A549 (cell line): ENCODE results near the gene F8. TPM values are rescaled to one million over a fixed set of nuclear protein-coding genes. Genes with fewer than 3 reads are reported as not detected.

Experiments used
- BHLHE40 ChIP-seq: IDR thresholded peaks from 2 replicates; pipeline ENCODE4 v1.6.1; 2012; ENCODE audit warnings: low read depth, low read length, inconsistent platforms
- CBX2 ChIP-seq: fragments of 200-600 bp; sonication (generic); IDR thresholded peaks from 2 replicates; pipeline ENCODE4 v1.6.1; 2016; ENCODE audit warnings: low read depth, mild to moderate bottlenecking, borderline replicate concordance
- CBX8 ChIP-seq: fragments of 200-600 bp; sonication (generic); IDR thresholded peaks from 2 replicates; pipeline ENCODE4 v1.6.1; 2016
- CEBPB ChIP-seq, 2 experiments: fragments of >200 bp in 1 of 2; sonication (Bioruptor Twin) in 1 of 2; formaldehyde crosslinking in 1 of 2; IDR thresholded peaks; 2 replicates each; pipeline ENCODE4 v1.6.1; 2012 to 2016
- CHD2 ChIP-seq: fragments of 150-350 bp; IDR thresholded peaks from 2 replicates; pipeline ENCODE4 v1.6.1; 2014; ENCODE audit warnings: low read length; ENCODE audit not compliant: partially characterized antibody
- EHMT2 ChIP-seq: fragments of 200-600 bp; sonication (generic); IDR thresholded peaks from 2 replicates; pipeline ENCODE4 v1.6.1; 2016; ENCODE audit warnings: antibody characterized with exemption, low read depth, mild to moderate bottlenecking, moderate library complexity
- FOSB ChIP-seq: fragments of 250-450 bp; sonication (Bioruptor Pico); IDR thresholded peaks from 2 replicates; pipeline ENCODE4 v1.5.0; 2020; ENCODE audit warnings: mild to moderate bottlenecking, moderate library complexity
- HEYL ChIP-seq: fragments of 250-450 bp; sonication (Bioruptor Pico); IDR thresholded peaks from 2 replicates; pipeline ENCODE4 v1.8.0; 2021; ENCODE audit warnings: mild to moderate bottlenecking, moderate library complexity
- HOXA7 ChIP-seq: fragments of 250-450 bp; sonication (Bioruptor Pico); IDR thresholded peaks from 2 replicates; pipeline ENCODE4 v1.5.0; 2020; ENCODE audit warnings: mild to moderate bottlenecking, moderate library complexity
- HOXB13 ChIP-seq: fragments of 250-450 bp; sonication (Bioruptor Pico); IDR thresholded peaks from 2 replicates; pipeline ENCODE4 v1.5.0; 2020; ENCODE audit warnings: low read depth, mild to moderate bottlenecking, moderate library complexity
- JUN ChIP-seq, 2 experiments: fragments of >200 bp; sonication (Bioruptor Twin); formaldehyde crosslinking; IDR thresholded peaks; 2 replicates in 1 of 2; 3 replicates in 1 of 2; pipeline ENCODE4 v1.6.1; 2016 to 2017
- JUNB ChIP-seq: fragments of >200 bp; sonication (Bioruptor Twin); formaldehyde crosslinking; IDR thresholded peaks from 2 replicates; pipeline ENCODE4 v1.6.1; 2016
- KDM1A ChIP-seq: fragments of 200-600 bp; sonication (generic); IDR thresholded peaks from 2 replicates; pipeline ENCODE4 v1.6.1; 2016; ENCODE audit warnings: low read depth, mild to moderate bottlenecking
- KDM5A ChIP-seq: fragments of 200-600 bp; sonication (generic); IDR thresholded peaks from 2 replicates; pipeline ENCODE4 v1.6.1; 2016; ENCODE audit warnings: antibody characterized with exemption, mild to moderate bottlenecking
- MAFK ChIP-seq: fragments of 450-650 bp; IDR thresholded peaks from 2 replicates; pipeline ENCODE4 v1.6.1; 2014; ENCODE audit not compliant: partially characterized antibody
- MAZ ChIP-seq: fragments of 150-350 bp; IDR thresholded peaks from 2 replicates; pipeline ENCODE4 v1.6.1; 2014; ENCODE audit warnings: antibody characterized with exemption, low read depth, low read length, borderline replicate concordance
- MYC ChIP-seq: IDR thresholded peaks from 2 replicates; pipeline ENCODE4 v1.6.1; 2012; ENCODE audit warnings: mild to moderate bottlenecking, inconsistent platforms, low read length, improper control_type of control experiment, borderline replicate concordance
- NR3C1 ChIP-seq: fragments of >200 bp; sonication (Bioruptor Twin); formaldehyde crosslinking; IDR thresholded peaks from 3 replicates; pipeline ENCODE4 v1.6.1; 2017
- PHF8 ChIP-seq: fragments of 200-600 bp; sonication (generic); IDR thresholded peaks from 2 replicates; pipeline ENCODE4 v1.6.1; 2016; ENCODE audit warnings: low read depth, mild to moderate bottlenecking, antibody characterized with exemption, moderate library complexity, borderline replicate concordance
- POLR2AphosphoS2 ChIP-seq: conservative IDR thresholded peaks from 2 replicates; pipeline ENCODE4 v1.6.1; 2012; ENCODE audit warnings: low read length, improper control_type of control experiment, inconsistent platforms
- RAD21 ChIP-seq, 2 experiments: fragments of >200 bp in 1 of 2; sonication (Bioruptor Twin) in 1 of 2; formaldehyde crosslinking in 1 of 2; IDR thresholded peaks in 1 of 2; conservative IDR thresholded peaks in 1 of 2; 2 replicates in 1 of 2; 3 replicates in 1 of 2; pipeline ENCODE4 v1.6.1; 2012 to 2018; ENCODE audit warnings: inconsistent platforms in 1 of 2
- RCOR1 ChIP-seq: fragments of 150-350 bp; IDR thresholded peaks from 2 replicates; pipeline ENCODE4 v1.6.1; 2014; ENCODE audit warnings: antibody characterized with exemption, low read length, low read depth
- RFX5 ChIP-seq: fragments of 450-650 bp; IDR thresholded peaks from 2 replicates; pipeline ENCODE4 v1.7.1; 2014; ENCODE audit warnings: antibody characterized with exemption, mild to moderate bottlenecking, moderate library complexity
- SMC3 ChIP-seq: fragments of >200 bp; sonication (Bioruptor Twin); formaldehyde crosslinking; IDR thresholded peaks from 3 replicates; pipeline ENCODE4 v1.6.1; 2018; ENCODE audit warnings: inconsistent platforms
- SREBF2 ChIP-seq: fragments of 450-650 bp; IDR thresholded peaks from 2 replicates; pipeline ENCODE4 v1.6.1; 2014; ENCODE audit warnings: mild to moderate bottlenecking, moderate library complexity
- ZNF302 ChIP-seq: fragments of 250-450 bp; sonication (Bioruptor Pico); IDR thresholded peaks from 2 replicates; pipeline ENCODE4 v1.9.0; 2021; ENCODE audit warnings: inconsistent platforms, mild to moderate bottlenecking, moderate library complexity
- ZSCAN20 ChIP-seq: fragments of 250-450 bp; sonication (Bioruptor Pico); IDR thresholded peaks from 2 replicates; pipeline ENCODE4 v1.8.0; 2022; ENCODE audit warnings: mild to moderate bottlenecking, moderate library complexity
- polyA plus RNA-seq, 4 experiments: library from polyadenylated mRNA; depleted of rRNA in 3 of 4; stranded (reverse); fragments of >200 nt; fragmentation: RNase III in 1 of 4; extraction: RNeasy Plus Mini Kit Qiagen cat#74134 plus additional on column Dnase treatment in 1 of 4; gene quantifications; 2 replicates in 3 of 4; 3 replicates in 1 of 4; pipeline ENCODE4 v1.2.3, GENCODE V29; 2011 to 2017
- TF ChIP-seq, protein P1 (sequence below): fragments of 200-600 bp; sonication (generic); IDR thresholded peaks from 2 replicates; pipeline ENCODE4 v1.6.1; 2016; ENCODE audit warnings: antibody characterized with exemption, mild to moderate bottlenecking, moderate library complexity
- TF ChIP-seq, protein P2 (sequence below): fragments of 450-650 bp; IDR thresholded peaks from 2 replicates; pipeline ENCODE4 v1.6.1; 2014; ENCODE audit warnings: antibody characterized with exemption
- TF ChIP-seq, protein P3 (sequence below): fragments of >200 bp; sonication (Bioruptor Twin); formaldehyde crosslinking; IDR thresholded peaks from 3 replicates; pipeline ENCODE4 v1.6.1; 2016
- TF ChIP-seq, protein P4 (sequence below): IDR thresholded peaks from 2 replicates; pipeline ENCODE4 v1.6.1; 2012
- TF ChIP-seq, protein P5 (sequence below): fragments of 250-450 bp; sonication (Bioruptor Pico); IDR thresholded peaks from 2 replicates; pipeline ENCODE4 v1.5.0; 2021; ENCODE audit warnings: mild to moderate bottlenecking, moderate library complexity, borderline replicate concordance
- TF ChIP-seq, protein P6 (sequence below): fragments of 250-450 bp; sonication (Bioruptor Pico); IDR thresholded peaks from 2 replicates; pipeline ENCODE4 v1.5.0; 2020; ENCODE audit warnings: low read depth, mild to moderate bottlenecking, moderate library complexity

F8 gene
- polyA plus RNA-seq, 2 of the 4 experiments (the other 2 are of a cell fraction), result 4.3 to 6.9 TPM

DNA sequence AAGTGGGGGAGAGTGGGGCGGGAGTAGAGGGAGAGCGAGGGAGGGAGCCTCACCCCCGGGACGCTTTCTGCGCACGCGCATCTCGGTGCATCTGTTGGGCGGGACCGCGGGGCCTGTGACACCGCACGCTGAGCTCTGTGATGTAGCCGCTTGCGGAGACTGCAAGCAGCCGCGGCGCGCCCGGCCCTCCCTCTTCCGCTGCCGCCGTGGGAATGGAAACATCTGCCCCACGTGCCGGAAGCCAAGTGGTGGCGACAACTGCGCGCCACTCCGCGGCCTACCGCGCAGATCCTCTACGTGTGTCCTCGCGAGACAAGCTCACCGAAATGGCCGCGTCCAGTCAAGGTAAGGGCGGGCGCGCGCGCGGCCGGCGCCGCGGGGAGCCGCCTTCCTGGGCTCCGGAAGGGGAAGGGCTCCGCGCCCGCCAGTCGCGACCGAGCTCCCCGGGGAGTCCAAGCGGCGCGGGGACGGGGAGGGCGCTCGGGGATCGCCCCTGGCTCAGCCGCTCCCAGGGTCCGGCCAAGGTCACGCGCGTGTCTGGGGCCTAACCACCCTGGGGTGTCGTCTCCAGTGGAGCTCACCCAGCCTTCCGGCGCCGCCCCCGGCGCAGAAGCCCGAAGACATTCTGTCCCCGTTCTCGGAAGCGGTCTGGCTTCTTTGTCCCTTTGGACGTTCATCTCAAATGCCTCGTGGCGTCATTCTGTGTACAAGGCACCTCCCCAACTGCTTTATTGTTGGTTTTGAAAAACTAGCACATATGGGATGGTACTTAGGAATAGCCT, 4.4 kb upstream of the F8 start, which contains the start of gene FUNDC2 (continued):
- TF ChIP-seq SMC3 (no peak), JUN (IDR thresholded peaks at IDR 0.05) (peak in 1 of 2 experiments; percentile 88; a peak in 4 of 5 replicates), BHLHE40 (no peak; the same call in 1 of the 2 replicates), MAZ (no peak), RCOR1 (no peak), SREBF2 (no peak), CBX8 (no peak), CBX2 (no peak), FOSB (no peak), ZNF302 (CRISPR knock-in tag) (no peak), RFX5 (no peak), HOXA7 (CRISPR knock-in tag) (no peak), CEBPB (IDR thresholded peaks at IDR 0.05) (no peak), POLR2AphosphoS2 (no peak), JUNB (no peak), HOXB13 (no peak), EHMT2 (no peak), KDM1A (no peak), MYC (peak; percentile 44; the same call in 1 of the 2 replicates), CHD2 (peak; percentile 75), HEYL (CRISPR knock-in tag) (no peak), MAFK (no peak), NR3C1 (no peak), ZSCAN20 (no peak; the same call in 1 of the 2 replicates), RAD21 (conservative IDR thresholded peaks at IDR 0.05 in 1 of 2, IDR thresholded peaks at IDR 0.05 in 1 of 2) (no peak), KDM5A (no peak), PHF8 (peak; percentile 94; the same call in 1 of the 2 replicates)
- TF ChIP-seq, protein P1, sequence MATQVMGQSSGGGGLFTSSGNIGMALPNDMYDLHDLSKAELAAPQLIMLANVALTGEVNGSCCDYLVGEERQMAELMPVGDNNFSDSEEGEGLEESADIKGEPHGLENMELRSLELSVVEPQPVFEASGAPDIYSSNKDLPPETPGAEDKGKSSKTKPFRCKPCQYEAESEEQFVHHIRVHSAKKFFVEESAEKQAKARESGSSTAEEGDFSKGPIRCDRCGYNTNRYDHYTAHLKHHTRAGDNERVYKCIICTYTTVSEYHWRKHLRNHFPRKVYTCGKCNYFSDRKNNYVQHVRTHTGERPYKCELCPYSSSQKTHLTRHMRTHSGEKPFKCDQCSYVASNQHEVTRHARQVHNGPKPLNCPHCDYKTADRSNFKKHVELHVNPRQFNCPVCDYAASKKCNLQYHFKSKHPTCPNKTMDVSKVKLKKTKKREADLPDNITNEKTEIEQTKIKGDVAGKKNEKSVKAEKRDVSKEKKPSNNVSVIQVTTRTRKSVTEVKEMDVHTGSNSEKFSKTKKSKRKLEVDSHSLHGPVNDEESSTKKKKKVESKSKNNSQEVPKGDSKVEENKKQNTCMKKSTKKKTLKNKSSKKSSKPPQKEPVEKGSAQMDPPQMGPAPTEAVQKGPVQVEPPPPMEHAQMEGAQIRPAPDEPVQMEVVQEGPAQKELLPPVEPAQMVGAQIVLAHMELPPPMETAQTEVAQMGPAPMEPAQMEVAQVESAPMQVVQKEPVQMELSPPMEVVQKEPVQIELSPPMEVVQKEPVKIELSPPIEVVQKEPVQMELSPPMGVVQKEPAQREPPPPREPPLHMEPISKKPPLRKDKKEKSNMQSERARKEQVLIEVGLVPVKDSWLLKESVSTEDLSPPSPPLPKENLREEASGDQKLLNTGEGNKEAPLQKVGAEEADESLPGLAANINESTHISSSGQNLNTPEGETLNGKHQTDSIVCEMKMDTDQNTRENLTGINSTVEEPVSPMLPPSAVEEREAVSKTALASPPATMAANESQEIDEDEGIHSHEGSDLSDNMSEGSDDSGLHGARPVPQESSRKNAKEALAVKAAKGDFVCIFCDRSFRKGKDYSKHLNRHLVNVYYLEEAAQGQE, result peak; percentile 67
- TF ChIP-seq, protein P2, sequence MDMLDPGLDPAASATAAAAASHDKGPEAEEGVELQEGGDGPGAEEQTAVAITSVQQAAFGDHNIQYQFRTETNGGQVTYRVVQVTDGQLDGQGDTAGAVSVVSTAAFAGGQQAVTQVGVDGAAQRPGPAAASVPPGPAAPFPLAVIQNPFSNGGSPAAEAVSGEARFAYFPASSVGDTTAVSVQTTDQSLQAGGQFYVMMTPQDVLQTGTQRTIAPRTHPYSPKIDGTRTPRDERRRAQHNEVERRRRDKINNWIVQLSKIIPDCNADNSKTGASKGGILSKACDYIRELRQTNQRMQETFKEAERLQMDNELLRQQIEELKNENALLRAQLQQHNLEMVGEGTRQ, result peak; percentile 88
- TF ChIP-seq, protein P3, sequence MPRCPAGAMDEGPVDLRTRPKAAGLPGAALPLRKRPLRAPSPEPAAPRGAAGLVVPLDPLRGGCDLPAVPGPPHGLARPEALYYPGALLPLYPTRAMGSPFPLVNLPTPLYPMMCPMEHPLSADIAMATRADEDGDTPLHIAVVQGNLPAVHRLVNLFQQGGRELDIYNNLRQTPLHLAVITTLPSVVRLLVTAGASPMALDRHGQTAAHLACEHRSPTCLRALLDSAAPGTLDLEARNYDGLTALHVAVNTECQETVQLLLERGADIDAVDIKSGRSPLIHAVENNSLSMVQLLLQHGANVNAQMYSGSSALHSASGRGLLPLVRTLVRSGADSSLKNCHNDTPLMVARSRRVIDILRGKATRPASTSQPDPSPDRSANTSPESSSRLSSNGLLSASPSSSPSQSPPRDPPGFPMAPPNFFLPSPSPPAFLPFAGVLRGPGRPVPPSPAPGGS, result peak; percentile 67; the same call in 2 of the 3 replicates
- TF ChIP-seq, protein P4, sequence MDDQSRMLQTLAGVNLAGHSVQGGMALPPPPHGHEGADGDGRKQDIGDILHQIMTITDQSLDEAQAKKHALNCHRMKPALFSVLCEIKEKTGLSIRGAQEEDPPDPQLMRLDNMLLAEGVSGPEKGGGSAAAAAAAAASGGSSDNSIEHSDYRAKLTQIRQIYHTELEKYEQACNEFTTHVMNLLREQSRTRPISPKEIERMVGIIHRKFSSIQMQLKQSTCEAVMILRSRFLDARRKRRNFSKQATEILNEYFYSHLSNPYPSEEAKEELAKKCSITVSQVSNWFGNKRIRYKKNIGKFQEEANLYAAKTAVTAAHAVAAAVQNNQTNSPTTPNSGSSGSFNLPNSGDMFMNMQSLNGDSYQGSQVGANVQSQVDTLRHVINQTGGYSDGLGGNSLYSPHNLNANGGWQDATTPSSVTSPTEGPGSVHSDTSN, result no peak
- TF ChIP-seq, protein P5, sequence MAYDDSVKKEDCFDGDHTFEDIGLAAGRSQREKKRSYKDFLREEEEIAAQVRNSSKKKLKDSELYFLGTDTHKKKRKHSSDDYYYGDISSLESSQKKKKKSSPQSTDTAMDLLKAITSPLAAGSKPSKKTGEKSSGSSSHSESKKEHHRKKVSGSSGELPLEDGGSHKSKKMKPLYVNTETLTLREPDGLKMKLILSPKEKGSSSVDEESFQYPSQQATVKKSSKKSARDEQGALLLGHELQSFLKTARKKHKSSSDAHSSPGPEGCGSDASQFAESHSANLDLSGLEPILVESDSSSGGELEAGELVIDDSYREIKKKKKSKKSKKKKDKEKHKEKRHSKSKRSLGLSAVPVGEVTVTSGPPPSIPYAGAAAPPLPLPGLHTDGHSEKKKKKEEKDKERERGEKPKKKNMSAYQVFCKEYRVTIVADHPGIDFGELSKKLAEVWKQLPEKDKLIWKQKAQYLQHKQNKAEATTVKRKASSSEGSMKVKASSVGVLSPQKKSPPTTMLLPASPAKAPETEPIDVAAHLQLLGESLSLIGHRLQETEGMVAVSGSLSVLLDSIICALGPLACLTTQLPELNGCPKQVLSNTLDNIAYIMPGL (CRISPR knock-in tag), result 0 out of 2 replicates have a peak, but pooled peaks have one; percentile 49
- TF ChIP-seq, protein P6, sequence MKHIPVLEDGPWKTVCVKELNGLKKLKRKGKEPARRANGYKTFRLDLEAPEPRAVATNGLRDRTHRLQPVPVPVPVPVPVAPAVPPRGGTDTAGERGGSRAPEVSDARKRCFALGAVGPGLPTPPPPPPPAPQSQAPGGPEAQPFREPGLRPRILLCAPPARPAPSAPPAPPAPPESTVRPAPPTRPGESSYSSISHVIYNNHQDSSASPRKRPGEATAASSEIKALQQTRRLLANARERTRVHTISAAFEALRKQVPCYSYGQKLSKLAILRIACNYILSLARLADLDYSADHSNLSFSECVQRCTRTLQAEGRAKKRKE (CRISPR knock-in tag), result no peak
